ENCODE results near the gene TXK.

The TXK gene

GRCh38 chr4:48079972-48080391 is 54.1 kb downstream of the TXK start:
- TF ChIP-seq SIN3A (IDR thresholded peaks at IDR 0.05; ENCODE audit: borderline replicate concordance, insufficient read depth, low read length) (no peak), FOXP2 (optimal IDR thresholded peaks at IDR 0.05; ENCODE audit: borderline replicate concordance, extremely low read depth, extremely low read length, insufficient read depth) (no peak), REST (IDR thresholded peaks at IDR 0.05; ENCODE audit: insufficient read depth in 1 of 2, low read depth in 2 of 2, low read length in 2 of 2) (no peak), POLR2AphosphoS5 (IDR thresholded peaks at IDR 0.05; ENCODE audit: low read depth, low read length) (no peak), TAF1 (IDR thresholded peaks at IDR 0.05; ENCODE audit: borderline replicate concordance, insufficient read depth, low read length) (no peak)

- TF ChIP-seq FOXP2 (optimal IDR thresholded peaks at IDR 0.05; ENCODE audit: borderline replicate concordance, extremely low read depth, extremely low read length, insufficient read depth): no peak
- TF ChIP-seq TAF1 (IDR thresholded peaks at IDR 0.05; ENCODE audit: borderline replicate concordance, insufficient read depth, low read length): no peak
- no peak for TF ChIP-seq POLR2AphosphoS5 (IDR thresholded peaks at IDR 0.05; ENCODE audit: low read depth, low read length)
- no peak for TF ChIP-seq REST (IDR thresholded peaks at IDR 0.05; ENCODE audit: insufficient read depth in 1 of 2, low read depth in 2 of 2, low read length in 2 of 2)
- TF ChIP-seq SIN3A (IDR thresholded peaks at IDR 0.05; ENCODE audit: borderline replicate concordance, insufficient read depth, low read length): no peak
These were observed 55.0 kb downstream of the TXK start for GRCh38 chr4:48078862-48079655.

- TF ChIP-seq TAF1 (IDR thresholded peaks at IDR 0.05; ENCODE audit: borderline replicate concordance, insufficient read depth, low read length) (no peak), FOXP2 (optimal IDR thresholded peaks at IDR 0.05; ENCODE audit: borderline replicate concordance, extremely low read depth, extremely low read length, insufficient read depth) (no peak), REST (IDR thresholded peaks at IDR 0.05; ENCODE audit: insufficient read depth in 1 of 2, low read depth in 2 of 2, low read length in 2 of 2) (no peak), POLR2AphosphoS5 (IDR thresholded peaks at IDR 0.05; ENCODE audit: low read depth, low read length) (no peak), SIN3A (IDR thresholded peaks at IDR 0.05; ENCODE audit: borderline replicate concordance, insufficient read depth, low read length) (no peak)
These were observed 55.6 kb downstream of the TXK start for GRCh38 chr4:48078425-48078824.

DNA sequence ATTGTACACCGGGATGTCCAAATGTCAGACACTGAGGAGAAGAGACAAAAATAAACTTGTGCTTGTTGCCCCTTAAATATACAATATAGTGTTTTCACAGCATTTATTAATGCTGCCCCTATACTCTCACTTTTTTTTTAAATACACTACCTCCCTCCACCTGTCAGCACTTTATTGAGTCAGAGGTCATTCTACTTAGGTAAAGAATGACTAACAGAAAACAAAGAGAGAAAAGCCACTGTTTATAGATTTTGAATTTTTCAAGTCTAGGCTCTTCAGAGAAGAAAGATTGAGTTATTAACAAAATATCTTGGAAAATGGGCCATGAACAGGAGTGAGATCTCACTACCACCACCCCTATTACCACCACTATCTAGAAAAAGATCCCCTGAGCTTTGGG is 59.4 kb downstream of the TXK start:
- TF ChIP-seq TAF1 (IDR thresholded peaks at IDR 0.05; ENCODE audit: borderline replicate concordance, insufficient read depth, low read length) (no peak), REST (IDR thresholded peaks at IDR 0.05; ENCODE audit: insufficient read depth in 1 of 2, low read depth in 2 of 2, low read length in 2 of 2) (no peak), POLR2AphosphoS5 (IDR thresholded peaks at IDR 0.05; ENCODE audit: low read depth, low read length) (no peak), SIN3A (IDR thresholded peaks at IDR 0.05; ENCODE audit: borderline replicate concordance, insufficient read depth, low read length) (no peak), FOXP2 (optimal IDR thresholded peaks at IDR 0.05; ENCODE audit: borderline replicate concordance, extremely low read depth, extremely low read length, insufficient read depth) (no peak)

All from PFSK-1 (cell line).